ENCODE data around the gene ZNF93. TPM values are rescaled to one million over a fixed set of nuclear protein-coding genes. Genes with fewer than 3 reads are reported as not detected.
"Not testable (repeated sequence)": the region's sequence is repeated elsewhere in the genome, so short reads cannot be mapped to it uniquely, and the experiment has no call there.

ZNF93 gene
- total RNA-seq (ENCODE audit: unreplicated experiment): 30.4 TPM
- long read RNA-seq, transcript ZNF93-201 (4 exons, 2,648 nt): major isoform, 8 of 10 reads
- long read RNA-seq, partial matches to known transcripts: 0 of 10 reads
- long read RNA-seq, other reads (novel, unspliced or antisense): 1 of 10 reads

- TF ChIP-seq, protein P1, sequence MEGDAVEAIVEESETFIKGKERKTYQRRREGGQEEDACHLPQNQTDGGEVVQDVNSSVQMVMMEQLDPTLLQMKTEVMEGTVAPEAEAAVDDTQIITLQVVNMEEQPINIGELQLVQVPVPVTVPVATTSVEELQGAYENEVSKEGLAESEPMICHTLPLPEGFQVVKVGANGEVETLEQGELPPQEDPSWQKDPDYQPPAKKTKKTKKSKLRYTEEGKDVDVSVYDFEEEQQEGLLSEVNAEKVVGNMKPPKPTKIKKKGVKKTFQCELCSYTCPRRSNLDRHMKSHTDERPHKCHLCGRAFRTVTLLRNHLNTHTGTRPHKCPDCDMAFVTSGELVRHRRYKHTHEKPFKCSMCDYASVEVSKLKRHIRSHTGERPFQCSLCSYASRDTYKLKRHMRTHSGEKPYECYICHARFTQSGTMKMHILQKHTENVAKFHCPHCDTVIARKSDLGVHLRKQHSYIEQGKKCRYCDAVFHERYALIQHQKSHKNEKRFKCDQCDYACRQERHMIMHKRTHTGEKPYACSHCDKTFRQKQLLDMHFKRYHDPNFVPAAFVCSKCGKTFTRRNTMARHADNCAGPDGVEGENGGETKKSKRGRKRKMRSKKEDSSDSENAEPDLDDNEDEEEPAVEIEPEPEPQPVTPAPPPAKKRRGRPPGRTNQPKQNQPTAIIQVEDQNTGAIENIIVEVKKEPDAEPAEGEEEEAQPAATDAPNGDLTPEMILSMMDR (IDR thresholded peaks at IDR 0.05; ENCODE audit: unreplicated experiment): no peak
- Mint-ChIP-seq H3K4me3 (ENCODE audit: unreplicated experiment) (peak within 1 kb of the TSS; percentile 97), H3K27ac (ENCODE audit: unreplicated experiment) (peak within 1 kb of the TSS; percentile 99), H3K36me3 (ENCODE audit: low read depth, unreplicated experiment) (peaks cover 42% of the 10 kb centered on the region), H3K27me3 (ENCODE audit: unreplicated experiment) (peaks cover 15% of the 10 kb centered on the region), H3K4me1 (ENCODE audit: unreplicated experiment) (peaks cover 30% of the 10 kb centered on the region), H3K9me3 (ENCODE audit: unreplicated experiment) (peaks cover 18% of the 10 kb centered on the region)
- DNase-seq (ENCODE audit: low spot score): peak; percentile 93
These were observed at the start of gene ZNF93 for GRCh38 chr19:19900729-19901444. Gene ZNF93, plus strand, starts transcription at chr19:19900946. Its CDS starts 143 bp downstream, at chr19:19901089.

DNA sequence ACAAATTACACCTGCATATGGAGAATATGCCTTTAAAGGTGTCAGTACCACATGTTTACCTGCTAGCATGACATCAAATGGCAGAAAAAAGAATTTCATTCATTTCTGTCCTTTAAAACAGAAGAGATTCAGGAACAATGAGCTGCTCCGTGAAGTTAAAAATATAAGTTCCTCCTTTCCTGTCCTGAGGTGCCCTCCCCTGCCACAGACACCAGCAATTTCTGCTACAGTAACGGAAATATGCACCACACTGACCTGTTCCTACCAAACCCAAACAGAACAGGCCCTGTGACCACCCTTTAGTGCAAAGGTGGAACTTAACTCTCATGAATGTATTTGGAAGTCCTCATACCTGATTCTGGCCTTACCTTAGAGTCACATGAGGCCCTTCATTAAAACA is 49.0 kb upstream of the ZNF93 start:
- not testable (repeated sequence) for H3K36me3 Mint-ChIP-seq (ENCODE audit: low read depth, unreplicated experiment); H3K4me3 Mint-ChIP-seq (ENCODE audit: unreplicated experiment); DNase-seq (ENCODE audit: low spot score); H3K27ac Mint-ChIP-seq (ENCODE audit: unreplicated experiment); H3K27me3 Mint-ChIP-seq (ENCODE audit: unreplicated experiment); H3K9me3 Mint-ChIP-seq (ENCODE audit: unreplicated experiment); H3K4me1 Mint-ChIP-seq (ENCODE audit: unreplicated experiment)

DNA sequence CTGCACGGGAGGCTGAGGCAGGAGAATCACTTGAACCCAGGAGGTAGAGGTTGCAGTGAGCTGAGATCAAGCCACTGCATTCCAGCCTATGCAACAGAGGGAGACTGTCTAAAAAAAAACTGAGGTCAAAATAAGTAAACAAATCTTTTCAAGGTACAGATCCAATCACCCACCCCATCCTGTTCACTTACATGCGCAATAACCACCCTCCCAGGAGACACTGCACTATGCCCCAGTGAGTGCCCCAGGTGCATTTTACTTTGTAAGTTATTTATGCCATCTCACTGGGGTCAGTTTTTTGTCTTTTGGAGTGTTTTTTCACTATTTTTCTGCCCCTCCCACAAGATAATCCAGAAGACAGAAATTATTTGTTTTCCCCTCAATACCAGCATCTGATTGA is 42.0 kb upstream of the ZNF93 start:
- peaks cover 4% of the 10 kb centered on the region for H3K36me3 Mint-ChIP-seq (ENCODE audit: low read depth, unreplicated experiment)
- DNase-seq (ENCODE audit: low spot score): no peak
- H3K4me1 Mint-ChIP-seq (ENCODE audit: unreplicated experiment): no peaks in the 10 kb centered on the region
- peaks cover 3% of the 10 kb centered on the region for H3K27me3 Mint-ChIP-seq (ENCODE audit: unreplicated experiment)
- H3K9me3 Mint-ChIP-seq (ENCODE audit: unreplicated experiment): no peaks in the 10 kb centered on the region
- no peak overlapping the region for H3K27ac Mint-ChIP-seq (ENCODE audit: unreplicated experiment)
- H3K4me3 Mint-ChIP-seq (ENCODE audit: unreplicated experiment): no peak overlapping the region
- TF ChIP-seq, protein P1 (IDR thresholded peaks at IDR 0.05; ENCODE audit: unreplicated experiment): no peak

- Mint-ChIP-seq H3K4me1 (ENCODE audit: unreplicated experiment) (no peaks in the 10 kb centered on the region), H3K27me3 (ENCODE audit: unreplicated experiment) (peaks cover 8% of the 10 kb centered on the region), H3K27ac (ENCODE audit: unreplicated experiment) (no peak overlapping the region), H3K9me3 (ENCODE audit: unreplicated experiment) (no peaks in the 10 kb centered on the region), H3K36me3 (ENCODE audit: low read depth, unreplicated experiment) (peaks cover 4% of the 10 kb centered on the region), H3K4me3 (ENCODE audit: unreplicated experiment) (peak overlapping the region; percentile 91)
- peak; percentile 33 for DNase-seq (ENCODE audit: low spot score)
- TF ChIP-seq, protein P1 (IDR thresholded peaks at IDR 0.05; ENCODE audit: unreplicated experiment): no peak
These were observed 39.9 kb upstream of the ZNF93 start for GRCh38 chr19:19860756-19861390.

DNA sequence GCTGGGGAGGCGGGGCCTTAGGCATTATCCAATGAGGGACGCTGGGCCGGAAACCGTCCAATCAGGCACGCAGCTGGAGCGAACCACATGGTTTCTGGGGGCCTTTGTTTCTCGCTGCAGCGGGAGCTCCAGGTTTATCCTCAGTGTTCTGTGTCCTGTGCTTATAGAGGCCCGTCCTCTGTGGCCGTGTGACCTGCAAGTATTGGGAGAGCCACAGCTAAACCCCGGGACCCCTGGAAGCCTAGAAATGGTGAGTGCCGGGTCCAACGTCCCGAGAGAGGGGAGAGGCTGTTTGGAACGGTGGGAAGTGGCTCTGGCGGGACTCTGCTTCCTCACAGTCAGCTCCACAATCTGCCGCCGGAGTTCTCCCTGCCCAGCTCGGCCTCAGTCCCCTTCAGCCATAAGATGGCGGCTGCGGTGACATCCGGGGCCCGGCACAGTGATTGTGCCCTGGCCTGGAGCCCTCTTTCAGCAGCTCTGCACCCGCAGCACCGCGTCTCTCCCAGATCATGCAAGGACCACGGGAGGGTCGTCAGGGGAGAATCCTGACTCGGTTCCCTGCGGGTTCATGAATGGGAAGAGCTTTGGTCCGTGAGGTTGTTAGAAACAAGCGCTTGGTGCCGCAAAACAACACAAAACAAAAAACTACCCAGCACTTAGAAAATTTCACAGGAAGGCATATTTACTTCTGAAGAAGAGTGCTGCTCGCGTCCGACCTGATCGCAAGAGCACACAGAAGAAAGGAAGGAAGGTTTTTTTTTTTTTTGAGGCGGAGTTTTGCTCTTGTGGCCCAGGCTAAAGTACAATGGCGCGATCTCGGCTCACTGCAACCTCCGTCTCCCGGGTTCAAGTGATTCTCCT is 34.8 kb upstream of the ZNF93 start, which contains the start of gene ZNF253:
Gene ZNF253 (plus strand): TSS at position 133 of the 861 bp plus-strand sequence. CDS start 115 bp downstream, at position 248.
- DNase-seq (ENCODE audit: low spot score): peak; percentile 94
- Mint-ChIP-seq H3K4me3 (ENCODE audit: unreplicated experiment) (peak within 1 kb of the TSS; percentile 99), H3K4me1 (ENCODE audit: unreplicated experiment) (peaks cover 17% of the 10 kb centered on the region), H3K9me3 (ENCODE audit: unreplicated experiment) (no peaks in the 10 kb centered on the region), H3K27ac (ENCODE audit: unreplicated experiment) (peak within 1 kb of the TSS; percentile 99), H3K36me3 (ENCODE audit: low read depth, unreplicated experiment) (peaks cover 7% of the 10 kb centered on the region), H3K27me3 (ENCODE audit: unreplicated experiment) (peaks cover 11% of the 10 kb centered on the region)
- TF ChIP-seq, protein P1 (IDR thresholded peaks at IDR 0.05; ENCODE audit: unreplicated experiment): no peak

All from endothelial cell (in vitro differentiated cells).